Vagina (tissue), 2 donors: ENCODE measurements around the gene SNRPA1.

Source experiments
- CTCF ChIP-seq, 3 experiments: fragments of 450-650 bp in 2 of 3; fragments of 200-600 bp in 1 of 3; sonication (generic) in 1 of 3; IDR thresholded peaks; one replicate each; pipeline ENCODE4 v1.5.1; 2017 to 2019; ENCODE audit warnings: antibody characterized with exemption in 3 of 3, mild to moderate bottlenecking in 2 of 3, moderate library complexity in 2 of 3
- POLR2A ChIP-seq, 2 donors: fragments of 450-650 bp; IDR thresholded peaks; one replicate each; pipeline ENCODE4 v1.6.1; 2017; ENCODE audit warnings: antibody characterized with exemption in 2 of 2, mild to moderate bottlenecking in 2 of 2, moderate library complexity in 2 of 2
- POLR2AphosphoS5 ChIP-seq, 2 donors: sonication (generic); formaldehyde crosslinking; IDR thresholded peaks; one replicate each; pipeline ENCODE4 v1.9.0; 2017; ENCODE audit warnings: antibody characterized with exemption in 2 of 2, mild to moderate bottlenecking in 2 of 2, low read depth in 1 of 2; ENCODE audit not compliant: insufficient read depth in 1 of 2

DNA sequence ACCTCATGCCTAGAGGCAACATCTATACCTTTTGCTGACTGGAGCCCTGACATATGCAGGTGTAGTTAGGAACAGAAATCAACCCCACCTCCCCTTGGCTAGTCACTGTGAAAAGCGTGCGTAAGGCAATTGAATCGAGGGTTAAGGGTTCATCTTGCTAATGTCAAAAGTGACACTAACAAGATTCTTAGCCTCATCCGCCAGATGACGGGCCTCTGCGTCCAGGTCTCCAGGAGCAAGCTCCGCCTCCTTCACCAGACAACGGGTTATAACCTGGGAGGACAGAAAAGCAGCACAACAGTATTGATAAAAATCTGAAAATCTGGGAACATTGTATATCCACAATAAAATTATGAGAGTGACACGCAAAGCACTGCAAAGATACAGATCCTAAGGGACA lies 22.5 kb downstream of the SNRPA1 start:
- TF ChIP-seq CTCF (IDR thresholded peaks at IDR 0.05) (no peak), POLR2AphosphoS5 (IDR thresholded peaks at IDR 0.05; ENCODE audit: insufficient read depth in 1 of 2, low read depth in 1 of 2) (no peak), POLR2A (IDR thresholded peaks at IDR 0.05) (no peak)
